Measurements from ENCODE around the gene TRIO. TPM values are rescaled to one million over a fixed set of nuclear protein-coding genes. Genes with fewer than 3 reads are reported as not detected.

The TRIO gene
- total and polyA plus RNA-seq, 11 donors: 35.2 to 99.1 (median 58.4) TPM

DNA sequence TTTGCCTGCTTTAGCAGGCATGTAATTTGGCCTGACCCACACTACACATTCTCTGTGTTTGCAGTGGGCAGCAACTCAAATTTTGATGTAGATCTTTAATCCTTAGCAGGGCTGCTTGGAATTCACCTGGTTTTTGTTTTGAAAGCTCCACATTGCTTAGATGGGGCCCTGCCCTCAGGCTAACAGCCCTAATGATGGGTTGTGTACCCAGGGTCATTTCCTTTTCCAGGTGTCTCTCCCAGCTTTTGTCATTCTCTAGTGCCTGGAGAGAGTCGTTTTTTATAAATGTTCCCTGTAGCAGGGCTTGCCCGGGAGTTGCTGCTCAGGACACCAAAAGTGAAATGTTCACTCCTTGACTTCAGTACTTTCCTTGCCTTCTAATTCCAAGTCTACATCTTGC lies 126.3 kb downstream of the TRIO start:
- H3K4me3 ChIP-seq: no peak overlapping the region
- ATAC-seq (no peak), DNase-seq (no peak)
- intact Hi-C loops (cut with DNase I): loop anchor here in 7 of 10 donors (2.0 to 10.0 kb wide), 9 partner anchors 65 to 277 kb away; partner anchors contain the start of gene TRIO (in 1 of the 7)
- peaks cover 15 to 73% (median 50%) of the 10 kb centered on the region in 12 donors for H3K4me1 ChIP-seq
- TF ChIP-seq POLR2A (IDR thresholded peaks at IDR 0.05): no peak
- TF ChIP-seq, protein P1, sequence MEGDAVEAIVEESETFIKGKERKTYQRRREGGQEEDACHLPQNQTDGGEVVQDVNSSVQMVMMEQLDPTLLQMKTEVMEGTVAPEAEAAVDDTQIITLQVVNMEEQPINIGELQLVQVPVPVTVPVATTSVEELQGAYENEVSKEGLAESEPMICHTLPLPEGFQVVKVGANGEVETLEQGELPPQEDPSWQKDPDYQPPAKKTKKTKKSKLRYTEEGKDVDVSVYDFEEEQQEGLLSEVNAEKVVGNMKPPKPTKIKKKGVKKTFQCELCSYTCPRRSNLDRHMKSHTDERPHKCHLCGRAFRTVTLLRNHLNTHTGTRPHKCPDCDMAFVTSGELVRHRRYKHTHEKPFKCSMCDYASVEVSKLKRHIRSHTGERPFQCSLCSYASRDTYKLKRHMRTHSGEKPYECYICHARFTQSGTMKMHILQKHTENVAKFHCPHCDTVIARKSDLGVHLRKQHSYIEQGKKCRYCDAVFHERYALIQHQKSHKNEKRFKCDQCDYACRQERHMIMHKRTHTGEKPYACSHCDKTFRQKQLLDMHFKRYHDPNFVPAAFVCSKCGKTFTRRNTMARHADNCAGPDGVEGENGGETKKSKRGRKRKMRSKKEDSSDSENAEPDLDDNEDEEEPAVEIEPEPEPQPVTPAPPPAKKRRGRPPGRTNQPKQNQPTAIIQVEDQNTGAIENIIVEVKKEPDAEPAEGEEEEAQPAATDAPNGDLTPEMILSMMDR (IDR thresholded peaks at IDR 0.05): no peak
- no peaks in the 10 kb centered on the region for H3K9me3 ChIP-seq
- WGBS, 4 donors: 25 to 34% (median 29%) methylated on average over 2 of the region's 2 CpGs
- H3K27me3 ChIP-seq: no peaks in the 10 kb centered on the region
- H3K36me3 ChIP-seq: peaks cover 0 to 16% (median 0%) of the 10 kb centered on the region in 9 donors
- H3K27ac ChIP-seq: peak overlapping the region in 11 of 12 donors; percentile 54 to 86 (median 74)

DNA sequence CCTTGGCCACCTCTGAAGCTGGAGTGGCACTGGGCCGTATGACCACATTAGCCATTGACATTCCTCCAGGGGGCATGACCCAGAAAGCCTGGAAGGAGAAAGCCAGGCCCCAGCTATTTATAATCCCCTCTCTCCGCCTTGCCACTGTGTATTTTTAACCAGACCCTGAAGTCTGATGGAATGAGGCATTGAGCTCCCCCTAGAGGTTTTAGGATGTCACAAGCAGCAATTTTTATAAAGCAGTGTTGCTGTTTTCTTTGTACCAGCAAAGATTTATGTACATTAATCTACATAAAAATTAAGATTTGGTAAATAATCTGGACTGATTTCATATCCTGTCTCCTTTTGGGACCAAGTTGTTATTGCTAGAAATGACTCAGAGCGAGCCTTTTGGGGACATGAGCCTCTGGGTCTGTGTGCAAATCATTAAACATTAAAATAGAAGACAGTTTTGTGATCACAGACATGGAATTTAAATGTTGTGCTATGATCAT lies 127.1 kb downstream of the TRIO start:
- H3K27me3 ChIP-seq: no peaks in the 10 kb centered on the region
- DNase-seq: peak in 4 of 5 donors; percentile 71 to 80 (median 74)
- H3K36me3 ChIP-seq: peaks cover 0 to 16% (median 0%) of the 10 kb centered on the region in 9 donors
- H3K4me3 ChIP-seq: no peak overlapping the region
- TF ChIP-seq, protein P1 (IDR thresholded peaks at IDR 0.05): peak; percentile 67 to 93 (median 86)
- no peak for TF ChIP-seq POLR2A (IDR thresholded peaks at IDR 0.05)
- H3K4me1 ChIP-seq: peaks cover 15 to 65% (median 43%) of the 10 kb centered on the region in 12 donors
- intact Hi-C loops (cut with DNase I): loop anchor here (1.0 to 10.0 kb wide), 11 partner anchors 25 to 587 kb away; no protein-coding TSS in a partner anchor
- H3K9me3 ChIP-seq: no peaks in the 10 kb centered on the region
- ATAC-seq: peak; percentile 91 to 97 (median 93)
- 11 to 17% (median 15%) methylated on average over 3 of the region's 3 CpGs for WGBS, 4 donors
- H3K27ac ChIP-seq: peak overlapping the region in 11 of 12 donors; percentile 54 to 86 (median 74)

- H3K27ac ChIP-seq: peak overlapping the region in 1 of 12 donors; percentile 26
- WGBS, 4 donors: 75 to 82% (median 80%) methylated on average over 4 of the region's 4 CpGs
- H3K27me3 ChIP-seq: no peaks in the 10 kb centered on the region
- ATAC-seq (no peak), DNase-seq (no peak)
- peaks cover 0 to 16% (median 0%) of the 10 kb centered on the region in 9 donors for H3K36me3 ChIP-seq
- intact Hi-C loops (cut with DNase I): loop anchor here in 7 of 10 donors (5.0 to 10.0 kb wide), 5 partner anchors 165 to 585 kb away; no protein-coding TSS in a partner anchor
- no peak for TF ChIP-seq POLR2A (IDR thresholded peaks at IDR 0.05)
- TF ChIP-seq, protein P1 (IDR thresholded peaks at IDR 0.05): no peak
- no peaks in the 10 kb centered on the region for H3K9me3 ChIP-seq
- H3K4me3 ChIP-seq: no peak overlapping the region
- peaks cover 15 to 57% (median 36%) of the 10 kb centered on the region in 12 donors for H3K4me1 ChIP-seq
Measured at GRCh38 chr5:14272548-14273205, 129.5 kb downstream of the TRIO start.

DNA sequence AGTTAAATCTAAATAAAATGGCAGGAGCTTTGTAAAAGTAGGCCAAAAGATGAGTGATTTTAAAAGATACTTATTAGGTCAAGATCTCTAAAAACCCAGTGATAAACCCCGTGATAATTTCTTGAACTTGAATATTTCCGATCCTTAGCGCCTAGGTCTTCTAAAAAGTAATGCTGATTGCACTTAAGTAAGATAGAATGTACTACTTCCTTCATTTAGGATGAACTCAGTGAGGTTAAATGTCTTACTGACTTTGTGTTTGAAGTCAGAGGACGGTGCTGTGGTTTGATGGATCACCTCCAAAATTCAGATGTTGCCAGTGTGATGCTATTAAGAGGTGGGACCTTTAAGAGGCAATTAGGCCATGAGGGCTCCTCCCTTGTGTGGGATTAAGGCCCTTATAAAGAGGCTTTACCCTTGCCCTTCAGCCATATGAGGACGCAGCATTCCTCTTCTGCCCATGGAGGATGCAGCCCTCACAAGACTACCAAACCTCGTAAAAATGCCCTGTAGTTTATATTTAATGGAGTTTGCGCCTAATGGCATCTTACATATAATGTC lies 130.1 kb downstream of the TRIO start:
- no peak for DNase-seq
- Histone ChIP-seq H3K4me1 (peaks cover 12 to 57% (median 33%) of the 10 kb centered on the region in 12 donors), H3K36me3 (peaks cover 0 to 16% (median 0%) of the 10 kb centered on the region in 9 donors), H3K9me3 (no peaks in the 10 kb centered on the region), H3K27ac (no peak overlapping the region), H3K4me3 (no peak overlapping the region), H3K27me3 (no peaks in the 10 kb centered on the region)
- 85 to 87% (median 86%) methylated on average over 7 of the region's 7 CpGs for WGBS, 4 donors
- intact Hi-C loops (cut with DNase I): loop anchor here in 7 of 10 donors (5.0 to 10.0 kb wide), 5 partner anchors 166 to 584 kb away; no protein-coding TSS in a partner anchor
- ATAC-seq: no peak
- TF ChIP-seq, protein P1 (IDR thresholded peaks at IDR 0.05): no peak
- TF ChIP-seq POLR2A (IDR thresholded peaks at IDR 0.05): no peak
